NT2/D1 (cell line): Measurements from ENCODE around the gene KLHL15.

ENCODE experiments used
- YY1 ChIP-seq: IDR thresholded peaks from 2 replicates; pipeline ENCODE4 v1.6.1; 2011; ENCODE audit not compliant: insufficient read length, insufficient read depth
- ZNF274 ChIP-seq: IDR thresholded peaks from 2 replicates; pipeline ENCODE4 v1.6.1; 2011; ENCODE audit warnings: mild to moderate bottlenecking, low read depth, low read length

DNA sequence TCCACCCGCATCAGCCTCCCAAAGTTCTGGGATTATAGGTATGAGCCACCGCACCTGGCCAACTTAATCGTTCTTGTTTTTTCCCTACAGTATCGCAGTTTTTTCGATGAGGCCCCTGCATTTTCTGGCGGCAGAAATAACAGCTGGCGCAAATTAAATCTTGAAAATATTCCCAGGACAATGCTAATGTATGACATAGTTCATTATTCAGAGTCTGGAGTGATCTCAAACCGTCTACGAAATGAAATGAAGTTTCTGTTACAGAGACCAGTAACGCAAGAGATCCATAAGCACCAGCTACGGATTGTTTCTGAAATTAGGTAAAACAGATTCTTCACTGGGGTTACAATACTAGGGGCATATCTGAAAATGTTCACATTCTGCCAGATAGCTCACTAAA, 91.9 kb downstream of the KLHL15 start:
- TF ChIP-seq YY1 (no peak), ZNF274 (no peak)
